SK-N-SH treated with all-trans-retinoic acid at 6 μM for 48 hours (cell line): ENCODE data around the gene DYRK3.
"Not testable (repeated sequence)": the region's sequence is repeated elsewhere in the genome, so short reads cannot be mapped to it uniquely, and the experiment has no call there.

Source experiments
- ARNTL ChIP-seq: fragments of 450-650 bp; formaldehyde crosslinking; IDR thresholded peaks from 2 replicates; pipeline ENCODE4 v1.5.0; 2020; ENCODE audit warnings: low read depth, mild to moderate bottlenecking, moderate library complexity, borderline replicate concordance
- ISL1 ChIP-seq: fragments of 250-450 bp; sonication (Bioruptor Pico); IDR thresholded peaks from 2 replicates; pipeline ENCODE4 v2.1.2; 2022; ENCODE audit warnings: mild to moderate bottlenecking, moderate library complexity
- OSR1 ChIP-seq: fragments of 250-450 bp; sonication (Bioruptor Pico); IDR thresholded peaks from 2 replicates; pipeline ENCODE4 v1.8.0; 2022; ENCODE audit warnings: moderate library complexity, mild to moderate bottlenecking, inconsistent platforms
- RARB ChIP-seq: fragments of 250-450 bp; sonication (Bioruptor Pico); IDR thresholded peaks from 2 replicates; pipeline ENCODE4 v1.8.0; 2021; ENCODE audit warnings: mild to moderate bottlenecking, moderate library complexity
- TOX ChIP-seq: fragments of 250-450 bp; sonication (Bioruptor Pico); IDR thresholded peaks from 2 replicates; pipeline ENCODE4 v1.8.0; 2021; ENCODE audit warnings: mild to moderate bottlenecking, moderate library complexity, borderline replicate concordance
- ZFP30 ChIP-seq: fragments of 450-650 bp; formaldehyde crosslinking; IDR thresholded peaks from 2 replicates; pipeline ENCODE4 v1.5.0; 2022; ENCODE audit warnings: mild to moderate bottlenecking, moderate library complexity
- ZNF565 ChIP-seq: fragments of 450-650 bp; formaldehyde crosslinking; conservative IDR thresholded peaks from 2 replicates; pipeline ENCODE4 v1.5.0; 2020; ENCODE audit warnings: low read depth, mild to moderate bottlenecking, moderate library complexity
- ZNF8 ChIP-seq: fragments of 450-650 bp; formaldehyde crosslinking; IDR thresholded peaks from 2 replicates; pipeline ENCODE4 v1.5.0; 2020; ENCODE audit warnings: mild to moderate bottlenecking, moderate library complexity
- TF ChIP-seq, protein P1 (sequence below): fragments of 250-450 bp; sonication (Bioruptor Pico); IDR thresholded peaks from 2 replicates; pipeline ENCODE4 v1.8.0; 2020; ENCODE audit warnings: mild to moderate bottlenecking, moderate library complexity, borderline replicate concordance
- TF ChIP-seq, protein P2 (sequence below): fragments of 250-450 bp; sonication (Bioruptor Pico); IDR thresholded peaks from 2 replicates; pipeline ENCODE4 v1.5.1; 2020; ENCODE audit warnings: low read depth, mild to moderate bottlenecking, moderate library complexity
- TF ChIP-seq, protein P3 (sequence below): fragments of 250-450 bp; sonication (Bioruptor Pico); IDR thresholded peaks from 2 replicates; pipeline ENCODE4 v1.5.1; 2021; ENCODE audit warnings: mild to moderate bottlenecking, moderate library complexity

DNA sequence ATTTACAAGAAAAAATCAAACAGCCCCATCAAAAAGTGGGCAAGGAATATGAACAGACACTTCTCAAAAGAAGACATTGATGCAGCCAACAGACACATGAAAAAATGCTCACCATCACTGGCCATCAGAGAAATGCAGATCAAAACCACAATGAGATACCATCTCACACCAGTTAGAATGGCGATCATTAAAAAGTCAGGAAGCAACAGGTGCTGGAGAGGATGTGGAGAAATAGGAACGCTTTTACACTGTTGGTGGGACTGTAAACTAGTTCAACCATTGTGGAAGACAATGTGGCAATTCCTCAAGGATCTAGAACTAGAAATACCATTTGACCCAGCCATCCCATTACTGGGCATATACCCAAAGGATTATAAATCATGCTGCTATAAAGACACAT lies 6.7 kb downstream of the DYRK3 start:
- TF ChIP-seq, protein P1, sequence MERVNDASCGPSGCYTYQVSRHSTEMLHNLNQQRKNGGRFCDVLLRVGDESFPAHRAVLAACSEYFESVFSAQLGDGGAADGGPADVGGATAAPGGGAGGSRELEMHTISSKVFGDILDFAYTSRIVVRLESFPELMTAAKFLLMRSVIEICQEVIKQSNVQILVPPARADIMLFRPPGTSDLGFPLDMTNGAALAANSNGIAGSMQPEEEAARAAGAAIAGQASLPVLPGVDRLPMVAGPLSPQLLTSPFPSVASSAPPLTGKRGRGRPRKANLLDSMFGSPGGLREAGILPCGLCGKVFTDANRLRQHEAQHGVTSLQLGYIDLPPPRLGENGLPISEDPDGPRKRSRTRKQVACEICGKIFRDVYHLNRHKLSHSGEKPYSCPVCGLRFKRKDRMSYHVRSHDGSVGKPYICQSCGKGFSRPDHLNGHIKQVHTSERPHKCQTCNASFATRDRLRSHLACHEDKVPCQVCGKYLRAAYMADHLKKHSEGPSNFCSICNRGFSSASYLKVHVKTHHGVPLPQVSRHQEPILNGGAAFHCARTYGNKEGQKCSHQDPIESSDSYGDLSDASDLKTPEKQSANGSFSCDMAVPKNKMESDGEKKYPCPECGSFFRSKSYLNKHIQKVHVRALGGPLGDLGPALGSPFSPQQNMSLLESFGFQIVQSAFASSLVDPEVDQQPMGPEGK (CRISPR knock-in tag), result not testable (repeated sequence)
- not testable (repeated sequence) for TF ChIP-seq ZFP30; ARNTL (CRISPR knock-in tag); RARB; ISL1 (CRISPR knock-in tag); ZNF565 (CRISPR knock-in tag); OSR1 (CRISPR knock-in tag); TOX; ZNF8 (CRISPR knock-in tag)
- TF ChIP-seq, protein P2, sequence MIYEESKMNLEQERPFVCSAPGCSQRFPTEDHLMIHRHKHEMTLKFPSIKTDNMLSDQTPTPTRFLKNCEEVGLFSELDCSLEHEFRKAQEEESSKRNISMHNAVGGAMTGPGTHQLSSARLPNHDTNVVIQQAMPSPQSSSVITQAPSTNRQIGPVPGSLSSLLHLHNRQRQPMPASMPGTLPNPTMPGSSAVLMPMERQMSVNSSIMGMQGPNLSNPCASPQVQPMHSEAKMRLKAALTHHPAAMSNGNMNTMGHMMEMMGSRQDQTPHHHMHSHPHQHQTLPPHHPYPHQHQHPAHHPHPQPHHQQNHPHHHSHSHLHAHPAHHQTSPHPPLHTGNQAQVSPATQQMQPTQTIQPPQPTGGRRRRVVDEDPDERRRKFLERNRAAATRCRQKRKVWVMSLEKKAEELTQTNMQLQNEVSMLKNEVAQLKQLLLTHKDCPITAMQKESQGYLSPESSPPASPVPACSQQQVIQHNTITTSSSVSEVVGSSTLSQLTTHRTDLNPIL (CRISPR knock-in tag), result not testable (repeated sequence)
- TF ChIP-seq, protein P3, sequence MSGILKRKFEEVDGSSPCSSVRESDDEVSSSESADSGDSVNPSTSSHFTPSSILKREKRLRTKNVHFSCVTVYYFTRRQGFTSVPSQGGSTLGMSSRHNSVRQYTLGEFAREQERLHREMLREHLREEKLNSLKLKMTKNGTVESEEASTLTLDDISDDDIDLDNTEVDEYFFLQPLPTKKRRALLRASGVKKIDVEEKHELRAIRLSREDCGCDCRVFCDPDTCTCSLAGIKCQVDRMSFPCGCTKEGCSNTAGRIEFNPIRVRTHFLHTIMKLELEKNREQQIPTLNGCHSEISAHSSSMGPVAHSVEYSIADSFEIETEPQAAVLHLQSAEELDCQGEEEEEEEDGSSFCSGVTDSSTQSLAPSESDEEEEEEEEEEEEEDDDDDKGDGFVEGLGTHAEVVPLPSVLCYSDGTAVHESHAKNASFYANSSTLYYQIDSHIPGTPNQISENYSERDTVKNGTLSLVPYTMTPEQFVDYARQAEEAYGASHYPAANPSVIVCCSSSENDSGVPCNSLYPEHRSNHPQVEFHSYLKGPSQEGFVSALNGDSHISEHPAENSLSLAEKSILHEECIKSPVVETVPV (CRISPR knock-in tag), result not testable (repeated sequence)
